Activated CD8-positive, alpha-beta memory T cell treated with anti-CD3 and anti-CD28 coated beads for 24 hours (primary cell): ENCODE results near the gene IL6ST.
"Not testable (repeated sequence)": the region's sequence is repeated elsewhere in the genome, so short reads cannot be mapped to it uniquely, and the experiment has no call there.

Experiments
- DNase-seq: peaks from one replicate; pipeline ENCODE4 v3.0.0-alpha.2; 2020

IL6ST gene

DNA sequence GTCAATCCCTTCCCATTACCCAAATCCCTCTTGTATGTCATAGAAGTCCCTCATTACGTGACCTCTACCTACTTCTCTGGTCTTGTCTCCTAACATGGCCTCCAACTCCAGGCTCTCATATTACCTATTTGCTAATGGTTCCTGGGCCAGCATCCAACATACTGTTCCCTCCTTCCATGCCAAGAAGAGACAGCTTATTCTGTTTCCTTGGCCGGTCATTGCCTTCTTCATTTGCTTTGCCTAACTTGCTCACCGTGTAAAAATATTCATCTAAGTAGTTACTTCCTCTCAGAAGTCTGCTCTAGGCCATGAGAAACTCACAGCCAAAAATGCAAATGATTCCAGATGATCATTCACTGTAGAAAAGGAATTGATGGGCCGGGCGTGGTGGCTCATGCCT, 8.9 kb upstream of the IL6ST start:
- DNase-seq, result no peak

DNA sequence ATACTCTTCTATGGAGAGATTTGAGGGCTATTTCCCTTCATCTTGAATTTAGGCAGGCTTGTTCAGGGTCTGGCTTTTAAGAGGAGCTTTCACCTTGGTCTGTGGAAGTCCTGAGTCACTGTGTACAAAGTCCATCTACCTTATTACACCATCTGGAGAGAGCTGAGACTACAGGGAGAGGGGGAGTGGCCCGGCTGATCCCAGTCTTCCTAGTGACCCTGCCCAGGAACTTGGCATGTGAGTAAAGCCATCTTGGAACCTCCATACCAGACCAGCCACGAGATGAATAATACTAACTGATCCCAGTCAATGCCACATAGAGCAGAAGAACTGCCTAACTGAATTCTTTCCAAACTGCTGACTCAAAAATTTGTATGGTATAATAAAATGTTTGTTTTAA, 8.4 kb upstream of the IL6ST start:
- no peak for DNase-seq

DNA sequence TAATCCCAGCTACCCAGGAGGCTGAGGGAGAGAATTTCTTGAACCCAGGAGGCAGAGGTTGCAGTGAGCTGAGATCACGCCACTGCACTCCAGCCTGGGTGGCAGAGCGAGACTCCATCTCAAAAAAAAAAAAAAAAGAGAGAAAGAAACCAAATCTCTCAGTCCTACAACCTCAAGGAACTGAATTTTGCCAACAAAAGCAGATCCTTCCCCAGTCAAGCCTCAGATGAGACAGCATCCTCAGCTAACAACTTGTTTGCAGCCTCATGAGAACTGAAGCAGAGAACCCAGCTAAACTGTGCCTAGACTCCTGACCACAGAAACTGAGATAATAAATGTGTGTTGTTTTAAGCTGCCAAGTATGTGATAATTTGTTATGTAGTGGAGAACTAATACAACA, 7.5 kb upstream of the IL6ST start:
- DNase-seq, result no peak

DNA sequence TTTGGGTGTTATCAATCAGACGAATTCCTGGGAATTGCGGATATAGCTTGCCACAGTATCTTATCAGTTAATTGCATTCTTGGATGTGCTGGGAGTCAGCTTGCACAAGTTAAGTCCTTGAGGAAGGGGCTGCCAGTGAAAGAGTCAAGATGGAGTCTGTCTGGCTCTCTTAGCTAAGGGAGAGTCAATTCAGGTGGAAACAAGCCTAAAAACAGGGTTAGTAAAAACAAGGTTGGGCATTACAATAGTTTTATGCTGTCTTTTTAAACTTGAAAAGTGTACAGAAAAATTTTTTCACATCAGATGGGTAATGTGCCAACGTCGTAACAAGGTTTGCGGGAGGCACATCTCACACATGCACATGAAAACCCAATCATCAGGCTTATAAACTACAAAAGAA, 5.5 kb upstream of the IL6ST start:
- DNase-seq, result not testable (repeated sequence)

DNA sequence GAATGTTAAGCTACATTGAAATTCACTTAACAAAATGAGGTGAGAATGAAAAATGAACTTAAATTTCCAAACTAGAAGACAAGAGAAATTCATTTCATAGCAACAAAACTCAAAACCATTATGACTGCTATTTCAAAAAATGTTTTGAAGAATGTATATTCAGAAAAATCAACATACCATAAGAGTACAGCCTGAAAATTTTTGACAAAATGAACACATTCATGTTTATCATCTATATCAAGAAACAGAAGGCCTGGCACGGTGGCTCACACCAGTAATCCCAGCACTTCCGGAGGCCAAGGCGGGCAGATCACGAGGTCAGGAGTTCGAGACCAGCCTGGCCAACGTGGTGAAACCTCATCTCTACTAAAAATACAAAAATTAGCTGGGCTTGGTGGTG, 4.2 kb upstream of the IL6ST start:
- no peak for DNase-seq

DNA sequence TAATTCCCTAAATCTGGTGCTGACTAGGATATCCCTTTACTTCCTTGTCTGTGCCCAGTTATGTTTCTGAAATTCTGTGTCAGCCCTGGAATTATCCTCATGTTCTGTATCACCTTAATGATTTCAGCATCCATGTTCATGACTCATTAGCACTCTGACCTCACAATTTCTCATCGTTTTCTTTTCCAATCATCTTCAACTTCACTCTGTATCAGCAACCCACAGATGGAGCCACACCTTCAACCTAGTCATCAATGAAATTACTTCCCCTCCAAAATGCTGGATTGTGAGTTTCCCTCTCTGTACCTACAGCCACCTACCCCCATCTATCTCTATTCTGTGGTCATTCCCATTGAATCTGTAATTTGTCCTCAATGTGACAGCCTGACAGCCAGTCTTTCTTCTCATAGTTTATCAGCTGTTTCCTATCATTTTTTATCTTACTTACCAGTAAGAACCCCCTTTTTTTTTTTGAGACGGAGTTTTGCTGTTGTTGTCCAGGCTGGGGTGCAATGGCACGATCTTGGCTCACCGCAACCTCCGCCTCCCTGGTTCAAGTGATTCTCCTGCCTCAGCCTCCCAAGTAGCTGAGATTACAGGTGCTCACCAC, 3.1 kb upstream of the IL6ST start:
- no peak for DNase-seq

DNA sequence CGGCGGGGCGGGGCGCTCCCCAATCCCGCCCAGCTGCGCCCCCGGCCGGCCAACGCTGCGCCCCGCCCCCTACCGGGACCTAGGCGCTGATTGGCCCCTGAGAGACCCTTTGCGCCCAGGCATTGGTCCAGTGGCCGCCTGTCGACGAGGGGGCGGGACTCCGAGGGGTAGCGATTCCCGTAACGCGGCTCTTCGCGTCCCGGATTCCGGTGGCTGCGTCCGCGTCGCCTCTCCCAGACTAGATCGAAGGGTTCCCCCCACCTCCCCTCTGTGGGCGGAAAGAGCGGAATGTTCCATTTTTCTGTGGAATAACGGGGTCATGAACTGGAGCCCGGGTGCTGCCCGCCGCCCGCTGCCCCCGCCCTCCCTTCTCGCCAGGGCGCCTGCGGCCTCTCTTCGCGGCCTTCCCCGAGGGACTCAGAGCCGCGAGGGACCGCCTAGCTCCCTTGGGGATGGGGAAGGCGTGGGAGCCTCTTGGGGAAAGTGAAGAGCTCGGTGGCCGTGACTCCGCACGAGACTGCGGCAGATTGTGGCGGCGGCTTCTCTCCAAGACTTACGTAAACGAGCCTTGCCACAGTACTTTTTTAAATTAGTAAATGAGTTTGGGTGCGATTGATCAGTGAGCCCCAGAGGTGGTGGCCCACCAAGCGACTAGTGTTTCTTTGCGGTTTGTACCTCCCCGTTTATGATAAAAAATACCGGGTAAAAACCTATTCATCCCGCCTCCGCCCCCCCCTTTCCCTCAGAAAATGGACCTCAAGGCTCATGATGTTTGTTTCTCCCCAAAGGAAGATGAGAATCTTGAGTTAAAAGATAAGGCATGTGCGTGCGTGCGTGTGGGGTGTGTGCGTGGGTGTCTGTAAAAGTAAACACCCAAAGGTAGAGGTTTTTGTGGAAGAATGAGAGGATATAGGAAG, 493 bp upstream of the IL6ST start:
- DNase-seq, result peak; percentile 96

DNA sequence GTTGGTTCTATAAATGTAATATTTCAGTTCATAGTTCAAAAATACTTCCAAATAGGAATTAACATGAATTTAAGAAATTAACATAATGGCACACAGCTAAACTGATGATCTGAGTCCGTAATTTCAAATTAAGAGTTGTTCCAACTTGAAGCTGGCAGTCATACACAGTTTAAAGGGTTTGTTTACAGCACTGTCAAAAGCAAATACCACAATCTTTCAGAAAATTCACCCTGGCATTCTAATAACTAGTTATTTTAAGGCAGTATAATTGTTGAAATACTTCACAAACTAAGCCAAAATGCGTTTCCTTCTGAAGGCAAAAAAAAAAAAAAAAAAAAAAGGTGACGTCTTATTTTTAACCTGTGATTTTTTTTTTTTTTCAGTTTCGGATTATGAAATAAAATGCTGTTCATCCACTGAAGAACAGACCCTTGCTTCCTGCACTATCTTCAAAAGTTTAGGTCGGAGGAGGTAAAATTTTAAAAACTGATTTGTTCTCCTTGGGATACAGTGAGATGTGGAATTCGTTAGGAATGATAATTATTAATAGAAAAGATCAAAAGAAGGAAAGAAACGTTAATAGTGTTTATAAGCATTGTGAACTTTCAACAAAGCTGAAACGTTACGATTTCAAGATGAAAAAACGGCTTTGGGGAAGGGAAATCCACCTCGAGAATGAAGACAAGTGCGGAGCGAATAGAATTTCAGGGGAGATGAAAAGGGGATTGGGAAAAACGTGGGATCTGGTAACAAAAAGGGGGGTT, 850 bp downstream of the IL6ST start:
- no peak for DNase-seq

DNA sequence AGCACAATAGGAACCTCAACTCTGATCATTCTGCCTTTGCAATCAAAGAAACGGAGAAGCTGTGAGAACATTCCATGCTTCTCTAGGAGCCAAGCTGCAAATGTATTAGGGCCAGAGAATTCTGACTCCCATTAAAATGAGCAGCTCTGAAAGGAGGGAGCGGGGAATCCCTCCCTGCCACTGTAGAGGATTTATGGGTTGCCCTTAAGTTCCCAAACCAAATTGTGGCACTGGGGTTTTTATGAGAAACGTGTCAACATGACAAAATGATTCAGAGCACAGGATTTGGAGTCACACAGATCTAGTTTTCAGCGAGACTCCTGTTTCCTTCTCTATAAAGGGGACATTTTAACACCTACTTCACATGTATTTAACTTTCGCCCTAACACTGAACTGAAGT, 1.8 kb downstream of the IL6ST start:
- DNase-seq, result no peak

DNA sequence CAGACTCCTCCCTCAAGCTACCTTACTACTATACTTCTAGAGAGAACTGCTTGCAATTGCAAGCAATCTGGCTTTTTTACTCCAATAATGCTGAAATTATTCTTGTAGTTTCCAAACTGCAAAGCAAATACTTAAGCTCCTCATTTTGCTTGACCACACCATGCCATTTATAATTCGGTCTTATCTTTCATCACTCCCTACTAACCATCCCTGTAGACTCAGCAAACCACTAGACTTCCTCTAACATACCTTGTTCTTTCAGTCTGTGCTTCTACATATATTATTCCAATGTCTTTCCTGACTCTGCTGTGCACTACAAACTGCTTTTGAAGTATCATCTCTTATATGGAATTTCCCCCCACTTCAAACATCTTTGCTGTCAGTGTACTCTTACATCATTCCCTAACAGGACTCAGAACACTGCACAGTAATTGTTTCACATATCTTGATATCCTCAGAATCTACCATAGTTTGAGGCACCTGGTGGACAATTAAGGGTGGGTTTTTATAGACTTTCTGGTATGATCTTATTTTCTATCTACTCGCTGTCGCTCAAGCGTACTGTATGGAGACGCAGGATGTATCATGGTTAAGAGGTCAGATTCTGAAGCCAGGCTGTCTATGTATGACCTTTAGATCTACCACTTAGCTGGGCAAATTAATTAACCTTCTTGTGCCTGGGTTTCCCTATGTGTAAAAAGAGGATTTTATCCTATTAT, 2.8 kb downstream of the IL6ST start:
- DNase-seq, result no peak

DNA sequence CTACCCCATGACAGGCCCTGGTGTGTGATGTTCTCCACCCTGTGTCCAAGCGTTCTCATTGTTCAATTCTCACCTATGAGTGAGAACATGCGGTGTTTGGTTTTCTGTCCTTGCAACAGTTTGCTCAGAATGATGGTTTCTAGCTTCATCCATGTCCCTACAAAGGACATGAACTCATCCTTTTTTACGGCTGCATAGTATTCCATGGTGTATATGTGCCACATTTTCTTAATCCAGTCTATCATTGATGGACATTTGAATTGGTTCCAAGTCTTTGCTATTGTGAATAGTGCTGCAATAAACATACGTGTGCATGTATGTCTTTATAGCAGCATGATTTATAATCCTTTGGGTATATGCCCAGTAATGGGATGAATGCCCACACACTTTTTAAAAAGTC, 3.9 kb downstream of the IL6ST start:
- not testable (repeated sequence) for DNase-seq

DNA sequence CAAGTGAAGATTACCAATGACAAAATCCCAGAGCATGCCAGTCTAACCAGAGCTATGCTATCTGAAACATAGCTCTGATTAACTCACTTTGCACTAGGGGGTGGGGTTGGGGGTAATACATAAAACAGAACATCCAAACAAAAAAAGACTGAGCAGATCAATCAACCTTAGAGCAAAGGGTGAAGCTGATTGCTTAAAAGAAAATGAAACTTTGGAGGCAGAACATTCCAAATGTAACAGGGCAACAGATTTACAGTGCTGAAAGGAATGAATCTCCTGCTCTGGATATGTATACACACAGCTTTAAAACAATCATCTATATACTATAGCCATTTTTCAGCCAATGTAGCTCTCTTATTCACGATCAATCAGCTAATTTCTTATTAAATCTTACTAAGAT, 4.9 kb downstream of the IL6ST start:
- DNase-seq, result no peak

DNA sequence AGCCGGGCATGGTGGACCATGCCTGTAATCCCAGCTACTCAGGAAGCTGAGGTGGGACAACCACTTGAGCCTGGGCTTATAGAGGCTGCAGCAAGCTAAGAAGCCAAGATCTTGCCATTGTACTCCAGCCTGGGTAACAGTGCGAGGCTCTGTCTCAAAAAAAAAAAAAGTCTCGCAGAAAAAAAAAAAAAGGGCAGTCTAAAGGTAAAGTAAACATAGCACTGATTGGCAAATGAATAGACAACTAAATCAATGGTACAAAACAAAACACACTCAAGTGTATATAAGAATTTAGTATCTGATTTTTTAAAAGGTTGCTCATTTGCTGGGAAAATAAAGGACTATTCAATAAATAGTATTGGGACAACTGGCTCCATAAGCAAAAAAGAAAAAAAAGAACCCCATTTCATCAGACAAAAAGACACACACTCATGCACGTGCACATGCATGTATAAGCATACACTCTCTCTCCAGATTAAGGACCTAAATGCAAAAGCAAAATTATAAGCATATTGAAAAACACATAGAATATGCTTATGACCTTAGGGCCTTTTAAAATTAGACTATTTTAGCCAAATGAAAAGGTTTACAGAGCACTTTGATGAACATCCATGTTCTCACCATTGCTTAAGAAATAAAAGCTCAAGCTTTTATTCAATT, 5.7 kb downstream of the IL6ST start:
- DNase-seq, result no peak

DNA sequence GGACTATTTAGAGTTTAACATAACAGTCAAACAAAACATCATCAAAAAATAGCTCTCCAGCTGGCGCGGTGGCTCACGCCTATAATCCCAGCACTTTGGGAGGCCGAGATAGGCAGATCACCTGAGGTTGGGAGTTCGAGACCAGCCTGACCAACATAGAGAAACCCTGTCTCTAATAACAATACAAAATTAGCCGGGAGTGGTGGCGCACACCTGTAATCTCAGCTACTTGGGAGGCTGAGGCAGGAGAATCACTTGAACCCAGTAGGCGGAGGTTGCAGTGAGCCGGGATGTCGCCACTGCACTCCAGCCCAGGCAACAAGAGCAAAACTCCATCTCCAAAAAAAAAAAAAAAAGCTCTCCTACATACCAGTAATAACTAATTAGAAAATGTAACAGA, 6.3 kb downstream of the IL6ST start:
- DNase-seq, result not testable (repeated sequence)

DNA sequence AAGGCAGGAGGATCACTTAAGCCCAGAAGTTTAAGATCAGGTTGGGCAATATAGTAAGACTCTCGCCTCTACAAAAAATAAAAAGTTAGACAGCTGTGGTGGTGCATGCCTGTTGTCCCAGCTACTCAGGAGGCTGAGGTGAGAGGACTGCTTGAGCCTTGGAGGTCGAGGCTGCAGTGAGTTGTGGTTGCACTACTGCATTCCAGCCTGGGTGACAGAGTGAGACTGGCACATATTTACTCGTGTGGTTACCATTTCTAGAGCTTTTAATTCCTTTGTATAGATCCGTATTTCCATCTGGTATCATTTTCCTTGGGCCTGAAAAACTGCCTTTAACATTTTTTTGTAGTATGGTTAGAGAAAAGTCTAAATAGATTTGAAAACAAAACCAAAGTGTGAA, 7.8 kb downstream of the IL6ST start:
- DNase-seq, result no peak

DNA sequence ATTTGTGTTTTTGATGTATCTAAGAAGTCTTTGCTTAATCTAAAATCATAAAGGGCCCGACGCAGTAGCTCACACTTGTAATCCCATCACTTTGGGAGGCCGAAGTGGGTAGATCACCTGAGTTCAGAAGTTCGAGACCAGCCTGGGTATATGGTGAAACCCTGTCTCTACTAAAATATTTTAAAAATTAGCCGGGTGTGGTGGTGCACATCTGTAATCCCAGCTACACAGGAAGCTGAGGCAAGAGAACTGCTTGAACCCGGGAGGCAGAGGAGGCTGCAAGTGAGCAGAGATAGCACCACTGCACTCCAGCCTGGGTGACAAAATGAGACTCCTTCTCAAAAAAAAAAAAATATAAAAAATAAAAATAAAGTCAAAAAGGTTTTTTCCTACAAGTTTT, 9.6 kb downstream of the IL6ST start:
- DNase-seq, result no peak

DNA sequence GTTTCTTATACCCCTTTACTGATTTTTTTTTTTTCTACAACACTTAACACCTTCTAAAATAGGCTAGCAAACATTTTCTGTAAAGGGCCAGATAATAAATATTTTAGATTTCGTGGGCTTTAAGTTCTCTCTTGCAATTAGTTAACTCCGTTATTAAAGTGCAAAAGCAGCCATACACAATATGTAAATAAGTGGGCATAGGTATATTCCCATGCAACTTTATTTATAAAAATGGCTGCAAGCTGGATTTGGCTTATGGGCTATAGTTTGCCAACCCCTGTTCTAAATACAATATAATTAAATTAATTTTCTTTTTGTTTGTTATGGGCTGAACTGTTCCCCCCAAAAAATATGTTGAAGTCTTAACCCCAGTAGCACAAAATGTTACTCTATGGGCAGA, 10.8 kb downstream of the IL6ST start:
- DNase-seq, result no peak

DNA sequence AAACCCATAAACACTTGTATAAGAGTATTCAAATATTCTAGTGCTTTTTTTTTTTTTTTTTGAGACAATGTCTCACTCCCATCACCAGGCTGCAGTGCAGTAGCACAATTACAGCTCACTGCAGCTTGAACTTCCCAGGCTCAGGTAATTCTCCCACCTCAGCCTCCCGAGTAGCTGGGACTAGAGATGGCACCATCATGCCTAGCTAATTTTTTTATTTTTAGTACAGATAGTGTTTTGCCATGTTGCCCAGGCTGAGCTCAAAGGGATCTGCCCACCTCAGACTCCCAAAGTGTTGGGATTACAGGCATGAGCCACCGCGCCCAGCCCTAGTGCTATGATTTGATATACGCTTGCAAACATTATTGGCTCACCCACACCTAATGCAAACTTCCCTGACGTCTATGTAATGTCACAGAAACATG, 11.8 kb downstream of the IL6ST start:
- DNase-seq, result no peak

DNA sequence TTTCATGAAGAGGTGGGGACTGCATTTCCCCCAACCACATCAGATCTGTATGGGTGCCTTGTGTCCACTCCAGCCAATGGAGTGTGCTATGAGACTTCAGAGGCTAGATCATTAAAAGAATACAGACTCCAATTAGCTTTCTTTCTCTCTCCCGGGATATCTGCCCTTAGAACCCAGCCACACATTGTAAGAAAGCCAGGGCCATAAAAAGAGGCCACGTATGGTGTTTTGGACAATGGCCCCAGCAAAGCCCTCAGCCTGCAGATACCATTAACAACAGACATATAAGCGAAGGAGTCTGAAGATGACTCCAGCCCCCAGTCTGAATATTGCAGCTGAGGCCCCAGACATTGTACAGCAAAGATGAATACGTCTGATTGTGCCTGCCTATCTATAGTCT, 21.5 kb downstream of the IL6ST start:
- no peak for DNase-seq

DNA sequence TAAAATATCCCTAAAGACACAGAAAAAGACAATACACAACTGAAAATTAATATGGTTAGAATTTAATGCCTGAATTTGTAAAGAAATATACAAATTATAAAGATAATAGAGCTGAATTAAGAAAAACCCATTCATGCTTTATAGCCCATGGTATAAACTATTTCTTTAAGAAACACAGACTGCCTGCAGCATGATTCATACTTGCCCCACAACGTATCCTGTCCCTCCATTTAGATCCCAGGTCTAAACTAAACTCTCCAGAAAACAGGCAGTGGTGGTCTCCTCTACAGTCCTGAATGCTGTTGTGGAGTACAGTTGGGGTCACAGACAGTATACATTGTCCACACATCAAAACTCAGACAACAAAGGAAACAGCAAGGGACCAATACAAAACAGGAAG, 24.8 kb downstream of the IL6ST start:
- no peak for DNase-seq

DNA sequence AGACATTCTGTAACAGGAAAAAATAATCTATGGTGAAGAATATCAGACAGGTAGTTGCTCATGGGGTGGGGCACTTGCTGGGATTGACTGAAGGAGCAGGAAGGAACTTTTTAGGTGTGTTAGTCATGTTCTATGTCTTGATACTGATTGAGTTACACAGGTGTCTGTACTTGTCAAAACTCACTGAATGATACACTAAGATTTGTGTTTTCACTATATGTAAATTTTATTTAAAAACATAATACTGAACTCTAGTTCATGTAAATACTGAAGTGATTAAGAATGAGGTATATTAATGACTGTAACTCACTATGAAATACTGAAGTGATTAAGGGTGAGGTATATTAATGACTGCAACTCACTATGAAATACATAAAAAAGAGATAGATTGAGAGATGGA, 28.5 kb downstream of the IL6ST start:
- DNase-seq, result no peak

DNA sequence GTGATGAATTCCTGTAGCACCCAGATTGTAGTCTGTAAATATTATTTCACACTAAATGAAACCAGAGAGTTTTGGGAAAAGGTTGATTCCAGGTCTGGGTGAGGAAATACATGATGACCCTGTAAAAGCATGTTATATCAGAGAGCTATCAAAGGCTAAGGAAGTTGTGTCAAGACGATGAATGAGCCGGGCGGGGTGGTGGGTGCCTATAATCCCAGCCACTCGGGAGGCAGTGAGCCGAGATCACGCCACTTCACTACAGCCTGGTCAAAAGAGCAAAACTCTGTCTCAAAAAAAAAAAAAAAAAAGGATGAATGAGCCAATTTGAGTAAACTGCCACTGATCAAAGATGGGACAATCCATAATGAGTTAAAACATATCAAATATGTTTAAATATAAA, 29.2 kb downstream of the IL6ST start:
- DNase-seq, result no peak

DNA sequence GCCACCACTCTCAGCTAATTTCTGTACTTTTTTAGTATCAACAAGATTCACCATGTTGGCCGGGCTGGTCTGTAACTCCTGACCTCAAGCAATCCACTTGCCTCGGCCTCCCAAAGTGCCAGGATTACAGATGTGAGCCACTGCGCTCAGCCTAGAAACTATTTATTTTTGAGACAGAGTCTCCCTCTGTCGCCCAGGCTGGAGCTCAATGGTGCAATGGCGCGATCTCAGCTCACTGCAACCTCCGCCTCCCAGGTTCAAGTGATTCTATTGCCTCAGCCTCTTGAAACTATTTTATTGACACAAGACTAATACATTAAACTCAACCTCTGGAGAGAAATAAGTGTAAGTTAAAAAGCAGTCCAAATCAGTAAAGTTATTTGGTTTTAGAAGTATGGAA, 34.0 kb downstream of the IL6ST start:
- no peak for DNase-seq
